ENCODE measurements around the gene NEDD4. TPM values are rescaled to one million over a fixed set of nuclear protein-coding genes. Genes with fewer than 3 reads are reported as not detected.

Gene NEDD4
- total RNA-seq, 2 donors from 2014 or later = 10.4 to 16.5 TPM

GRCh38 chr15:55981582-55982249 lies 11.7 kb downstream of the NEDD4 start:
- Histone ChIP-seq H3K9ac (ENCODE audit: extremely low read depth, low read length, poor library complexity, severe bottlenecking) (no peak overlapping the region), H3K27ac (ENCODE audit: low read depth, low read length) (no peak overlapping the region), H3K4me1 (ENCODE audit: control insufficient read depth, insufficient read depth, low read length) (no peaks in the 10 kb centered on the region), H3K36me3 (ENCODE audit: control insufficient read depth, insufficient read depth, low read length) (no peaks in the 10 kb centered on the region), H3K9me3 (ENCODE audit: control insufficient read depth, low read length) (no peaks in the 10 kb centered on the region), H3K27me3 (ENCODE audit: control insufficient read depth, insufficient read depth, low read length, poor library complexity, severe bottlenecking) (no peaks in the 10 kb centered on the region), H3K4me3 (ENCODE audit: low read length) (no peak overlapping the region)
- WGBS, 2 experiments (ENCODE audit: insufficient coverage in 1 of 2, insufficient read length in 1 of 2) = no CpG with 5 or more reads among the region's 2 CpGs
- no peaks in the 10 kb centered on the region for H3K27me3 Mint-ChIP-seq (ENCODE audit: insufficient read depth)
- H3K4me3 Mint-ChIP-seq = no peak overlapping the region
- peaks cover 3% of the 10 kb centered on the region for H3K9me3 Mint-ChIP-seq
- H3K4me1 Mint-ChIP-seq = no peaks in the 10 kb centered on the region
- H3K36me3 Mint-ChIP-seq (ENCODE audit: low read depth) = peaks cover 3% of the 10 kb centered on the region
- no peak overlapping the region for H3K27ac Mint-ChIP-seq
- no peak for TF ChIP-seq CTCF (conservative IDR thresholded peaks at IDR 0.05)
- DNase-seq = no peak

GRCh38 chr15:55980511-55980910 lies 12.9 kb downstream of the NEDD4 start:
- H3K4me1 ChIP-seq (ENCODE audit: control insufficient read depth, insufficient read depth, low read length) = no peaks in the 10 kb centered on the region
- H3K4me3 Mint-ChIP-seq = no peak overlapping the region
- H3K9me3 Mint-ChIP-seq = no peaks in the 10 kb centered on the region
- H3K9ac ChIP-seq (ENCODE audit: extremely low read depth, low read length, poor library complexity, severe bottlenecking) = no peak overlapping the region
- no peak overlapping the region for H3K27ac ChIP-seq (ENCODE audit: low read depth, low read length)
- H3K27me3 ChIP-seq (ENCODE audit: control insufficient read depth, insufficient read depth, low read length, poor library complexity, severe bottlenecking) = no peaks in the 10 kb centered on the region
- no peak overlapping the region for H3K4me3 ChIP-seq (ENCODE audit: low read length)
- no peaks in the 10 kb centered on the region for H3K9me3 ChIP-seq (ENCODE audit: control insufficient read depth, low read length)
- TF ChIP-seq CTCF (conservative IDR thresholded peaks at IDR 0.05) = no peak
- no peaks in the 10 kb centered on the region for H3K36me3 Mint-ChIP-seq (ENCODE audit: low read depth)
- H3K27me3 Mint-ChIP-seq (ENCODE audit: insufficient read depth) = no peaks in the 10 kb centered on the region
- H3K36me3 ChIP-seq (ENCODE audit: control insufficient read depth, insufficient read depth, low read length) = no peaks in the 10 kb centered on the region
- no peaks in the 10 kb centered on the region for H3K4me1 Mint-ChIP-seq
- no peak overlapping the region for H3K27ac Mint-ChIP-seq
- no peak for DNase-seq
- 88 to 93% methylated on average over 3 of the region's 4 CpGs for WGBS, 2 experiments (ENCODE audit: insufficient coverage in 1 of 2, insufficient read length in 1 of 2)

GRCh38 chr15:55977231-55977630 lies 16.2 kb downstream of the NEDD4 start:
- no peaks in the 10 kb centered on the region for H3K27me3 Mint-ChIP-seq (ENCODE audit: insufficient read depth)
- Histone ChIP-seq H3K4me1 (ENCODE audit: control insufficient read depth, insufficient read depth, low read length) (no peaks in the 10 kb centered on the region), H3K9ac (ENCODE audit: extremely low read depth, low read length, poor library complexity, severe bottlenecking) (no peak overlapping the region), H3K9me3 (ENCODE audit: control insufficient read depth, low read length) (no peaks in the 10 kb centered on the region), H3K27me3 (ENCODE audit: control insufficient read depth, insufficient read depth, low read length, poor library complexity, severe bottlenecking) (no peaks in the 10 kb centered on the region), H3K27ac (ENCODE audit: low read depth, low read length) (no peak overlapping the region), H3K4me3 (ENCODE audit: low read length) (no peak overlapping the region), H3K36me3 (ENCODE audit: control insufficient read depth, insufficient read depth, low read length) (no peaks in the 10 kb centered on the region)
- TF ChIP-seq CTCF (conservative IDR thresholded peaks at IDR 0.05) = no peak
- H3K4me1 Mint-ChIP-seq = no peaks in the 10 kb centered on the region
- no peak for DNase-seq
- H3K4me3 Mint-ChIP-seq = no peak overlapping the region
- WGBS, 2 experiments (ENCODE audit: insufficient coverage in 1 of 2, insufficient read length in 1 of 2) = 100% methylated on average over 1 of the region's 1 CpG; no CpG with 5 or more reads in 1 of the 2 experiments
- H3K36me3 Mint-ChIP-seq (ENCODE audit: low read depth) = no peaks in the 10 kb centered on the region
- H3K27ac Mint-ChIP-seq = no peak overlapping the region
- peaks cover 1% of the 10 kb centered on the region for H3K9me3 Mint-ChIP-seq
